Right cardiac atrium (tissue), 5 donors: ENCODE data around the gene FAM216B. TPM values are rescaled to one million over a fixed set of nuclear protein-coding genes. Genes with fewer than 3 reads are reported as not detected.

Experiments
- ATAC-seq, 2 donors: fragments of 200-7000 bp; cut with Tn5 transposase; one replicate each; pipeline versions ENCODE4 v1.8.0 to v1.9.1; 2020; ENCODE audit warnings: moderate library complexity in 2 of 2, mild to moderate bottlenecking in 1 of 2
- DNase-seq, 3 donors: peaks; one replicate each; pipeline ENCODE4 v3.0.0-alpha.2; 2020
- H3K27ac ChIP-seq: one replicate; pipeline ENCODE4 v1.5.1; 2013; ENCODE audit warnings: mild to moderate bottlenecking, low read length, control low read depth, moderate library complexity
- H3K27me3 ChIP-seq: one replicate; pipeline ENCODE4 v1.6.1; 2013; ENCODE audit not compliant: control insufficient read depth, insufficient read depth
- H3K4me1 ChIP-seq: one replicate; pipeline ENCODE4 v1.6.1; 2013; ENCODE audit warnings: low read length; ENCODE audit not compliant: control insufficient read depth, insufficient read depth
- H3K4me3 ChIP-seq: one replicate; pipeline ENCODE4 v1.5.1; 2013; ENCODE audit warnings: low read length, control low read depth
- H3K9me3 ChIP-seq: one replicate; pipeline ENCODE4 v1.6.1; 2013; ENCODE audit warnings: low read length; ENCODE audit not compliant: control insufficient read depth
- WGBS: extraction: QIAGEN DNeasy Blood & Tissue Kit; methylation state at CpG from one replicate; pipeline ENCODE4 v1.1.7; 2013; 5-methylcytosine and 5-hydroxymethylcytosine counted together
- intact Hi-C, 4 donors: fragments of 100-400 bp; cut with DNase I; formaldehyde crosslinking; loops; one replicate each; pipeline versions ENCODE4 v1.11.0 to v1.14.0; 2022 to 2023
- long read RNA-seq, 4 donors: library from polyadenylated mRNA; unstranded; transcript quantifications; one replicate each; pipeline ENCODE4 v2.0.0, GENCODE V29; 2020 to 2021
- polyA plus RNA-seq: library from polyadenylated mRNA; stranded (reverse); fragments of 200-250 nt; gene quantifications from one replicate; pipeline ENCODE4 v1.2.3, GENCODE V29; 2013
- total RNA-seq, 4 donors: library from RNA; stranded (reverse); fragmentation: NEBNext Ultra II Directional; extraction: Animal tissue kit (Norgen Biotek cat#: 25700); gene quantifications; one replicate each; pipeline ENCODE4 v1.2.1, GENCODE V29; 2021
- donor health status: healthy with polysubstance abuse.
- donor health status: DM: no; HTN: yes; CAD: no.
- donor health status: DM: no; HTN: no; CAD: no.
- donor health status: DM: no; HTN: yes; CAD: no; lungs with severe emphysema.
- donor health status: DM: yes; HTN: yes; CAD: no.

FAM216B gene
- total RNA-seq, result 10 to 100 TPM; 16.4 to 91.9 (median 48.9) TPM
- polyA plus RNA-seq, result 10.5 TPM
- long read RNA-seq, donor 1, transcript FAM216B-201 (4 exons, 3,243 nt), result major isoform, 9 of 30 reads
- long read RNA-seq, donor 1, partial matches to known transcripts, result 17 of 30 reads
- long read RNA-seq, donor 1, other reads (novel, unspliced or antisense), result 2 of 30 reads
- long read RNA-seq, donor 2, transcript FAM216B-201 (4 exons, 3,243 nt), result major isoform, 33 of 68 reads
- long read RNA-seq, donor 2, transcript FAM216B-202 (4 exons, 3,300 nt), result minor isoform, 14 of 68 reads
- long read RNA-seq, donor 2, partial matches to known transcripts, result 20 of 68 reads
- long read RNA-seq, donor 2, other reads (novel, unspliced or antisense), result 1 of 68 reads
- long read RNA-seq, donor 3, transcript FAM216B-202 (4 exons, 3,300 nt), result minor isoform, 11 of 78 reads
- long read RNA-seq, donor 3, transcript FAM216B-201 (4 exons, 3,243 nt), result major isoform, 31 of 78 reads
- long read RNA-seq, donor 3, partial matches to known transcripts, result 6 of 78 reads
- long read RNA-seq, donor 3, other reads (novel, unspliced or antisense), result 30 of 78 reads
- long read RNA-seq, donor 4, transcript FAM216B-201 (4 exons, 3,243 nt), result major isoform, 6 of 25 reads
- long read RNA-seq, donor 4, partial matches to known transcripts, result 2 of 25 reads
- long read RNA-seq, donor 4, other reads (novel, unspliced or antisense), result 15 of 25 reads

DNA sequence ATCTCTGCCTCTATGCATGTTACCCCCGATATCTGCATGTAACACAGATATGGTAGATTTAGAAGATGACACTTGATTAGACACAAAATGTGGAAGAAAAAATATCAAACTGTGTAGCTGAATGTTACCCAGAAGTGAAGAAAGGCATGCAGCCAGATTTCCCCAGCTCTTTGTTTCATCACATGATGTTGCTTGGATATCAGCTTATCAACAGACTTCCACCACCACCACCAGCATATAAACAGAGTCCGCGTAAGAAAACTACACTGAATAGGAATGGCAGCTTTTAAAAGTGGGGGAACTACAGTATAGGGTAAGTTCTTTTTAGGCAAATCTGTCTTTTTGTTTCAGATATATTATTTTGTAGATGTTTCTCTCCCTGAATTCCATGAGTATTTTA is at the start of gene FAM216B:
FAM216B (plus strand) TSS at position 233 of the 400 bp plus-strand sequence. CDS start 2,484 bp downstream, outside the sequence.
- Histone ChIP-seq H3K27ac (no peak within 1 kb of the TSS), H3K27me3 (no peaks in the 10 kb centered on the region), H3K9me3 (no peaks in the 10 kb centered on the region), H3K4me1 (no peaks in the 10 kb centered on the region), H3K4me3 (peak within 1 kb of the TSS; percentile 32)
- ATAC-seq (peak in 1 of 2 donors; percentile 47), DNase-seq (no peak)
- WGBS, result 35% methylated on average over 3 of the region's 3 CpGs
- intact Hi-C loops, result no loop called here

GRCh38 chr13:42732073-42732472 is 49.3 kb upstream of the FAM216B start:
- no peak for ATAC-seq
- H3K27ac ChIP-seq, result no peak overlapping the region
- H3K27me3 ChIP-seq, result no peaks in the 10 kb centered on the region
- H3K4me1 ChIP-seq, result no peaks in the 10 kb centered on the region
- H3K9me3 ChIP-seq, result no peaks in the 10 kb centered on the region
- no peak overlapping the region for H3K4me3 ChIP-seq
- no peak for DNase-seq
- intact Hi-C loops, result no loop called here

DNA sequence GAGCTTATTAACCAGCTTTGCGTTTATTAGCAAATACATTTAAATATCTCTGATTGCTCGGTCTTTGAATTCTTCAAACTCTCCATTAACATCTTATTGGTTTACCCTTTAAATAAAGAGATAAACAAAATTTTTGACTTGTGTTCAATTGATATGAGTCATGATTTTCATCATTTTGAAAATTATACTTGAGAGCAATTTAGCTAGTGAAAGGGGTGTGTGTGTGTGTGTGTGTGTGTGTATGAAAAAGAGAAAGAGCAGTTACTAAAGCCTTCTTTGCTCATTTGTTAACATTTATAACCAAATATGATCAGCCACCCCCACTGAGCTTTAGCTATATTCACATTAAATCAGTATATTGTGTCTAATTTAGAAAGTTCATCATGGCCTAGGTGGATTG is 48.3 kb upstream of the FAM216B start:
- 97% methylated on average over 2 of the region's 2 CpGs for WGBS
- ATAC-seq (no peak), DNase-seq (no peak)
- H3K4me3 ChIP-seq, result no peak overlapping the region
- no peaks in the 10 kb centered on the region for H3K27me3 ChIP-seq
- intact Hi-C loops, result no loop called here
- no peaks in the 10 kb centered on the region for H3K4me1 ChIP-seq
- no peaks in the 10 kb centered on the region for H3K9me3 ChIP-seq
- no peak overlapping the region for H3K27ac ChIP-seq

DNA sequence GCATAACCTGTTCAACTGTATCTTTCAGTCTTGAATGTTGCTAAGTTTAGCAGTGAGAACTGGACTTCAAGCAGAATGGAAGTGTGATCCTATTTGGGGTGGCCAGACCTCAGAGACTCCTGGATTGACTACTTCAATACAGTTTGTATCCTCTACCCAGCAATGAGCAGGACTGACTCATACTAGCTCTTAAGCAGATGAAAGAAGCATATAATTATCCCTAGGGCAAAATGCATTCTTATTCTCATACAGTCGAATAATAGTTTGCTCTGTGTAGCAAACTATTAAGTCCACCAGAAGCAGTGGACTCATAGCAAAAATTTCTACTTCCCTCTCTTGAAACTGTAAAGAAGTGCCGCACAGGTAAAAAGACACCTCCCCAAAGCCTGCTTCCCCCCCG is 46.4 kb upstream of the FAM216B start:
- H3K27me3 ChIP-seq, result no peaks in the 10 kb centered on the region
- DNase-seq, result no peak
- no peaks in the 10 kb centered on the region for H3K9me3 ChIP-seq
- intact Hi-C loops, result no loop called here
- H3K4me3 ChIP-seq, result no peak overlapping the region
- ATAC-seq, result no peak
- H3K27ac ChIP-seq, result no peak overlapping the region
- 89% methylated on average over 3 of the region's 3 CpGs for WGBS
- H3K4me1 ChIP-seq, result no peaks in the 10 kb centered on the region

GRCh38 chr13:42740753-42741152 is 40.6 kb upstream of the FAM216B start:
- no peaks in the 10 kb centered on the region for H3K4me1 ChIP-seq
- no peaks in the 10 kb centered on the region for H3K27me3 ChIP-seq
- intact Hi-C loops, result no loop called here
- ATAC-seq, result no peak
- H3K27ac ChIP-seq, result no peak overlapping the region
- H3K4me3 ChIP-seq, result no peak overlapping the region
- WGBS, result 25% methylated on average over 1 of the region's 1 CpG
- peak; percentile 63 to 85 (median 79) for DNase-seq
- H3K9me3 ChIP-seq, result no peaks in the 10 kb centered on the region

DNA sequence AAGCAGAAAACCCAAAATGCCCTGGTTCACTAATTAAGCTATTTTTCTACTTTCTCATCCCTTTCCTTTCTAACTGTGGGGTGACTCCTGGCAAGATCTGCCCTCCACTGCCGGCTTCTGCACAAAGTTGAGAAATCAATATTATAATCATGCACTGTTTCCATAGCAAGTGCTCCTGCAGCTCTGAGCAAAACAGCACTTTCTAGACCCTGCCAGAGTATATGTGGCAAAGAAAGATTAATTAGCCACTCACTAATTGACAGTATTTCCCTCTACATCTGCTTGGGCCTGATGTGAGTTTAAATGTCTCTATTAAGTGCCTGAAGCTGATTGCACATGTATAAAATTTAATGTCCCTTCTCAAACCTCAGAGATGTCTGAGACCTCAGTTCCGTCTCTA is 39.5 kb upstream of the FAM216B start:
- 86% methylated on average over 2 of the region's 2 CpGs for WGBS
- H3K9me3 ChIP-seq, result no peaks in the 10 kb centered on the region

DNA sequence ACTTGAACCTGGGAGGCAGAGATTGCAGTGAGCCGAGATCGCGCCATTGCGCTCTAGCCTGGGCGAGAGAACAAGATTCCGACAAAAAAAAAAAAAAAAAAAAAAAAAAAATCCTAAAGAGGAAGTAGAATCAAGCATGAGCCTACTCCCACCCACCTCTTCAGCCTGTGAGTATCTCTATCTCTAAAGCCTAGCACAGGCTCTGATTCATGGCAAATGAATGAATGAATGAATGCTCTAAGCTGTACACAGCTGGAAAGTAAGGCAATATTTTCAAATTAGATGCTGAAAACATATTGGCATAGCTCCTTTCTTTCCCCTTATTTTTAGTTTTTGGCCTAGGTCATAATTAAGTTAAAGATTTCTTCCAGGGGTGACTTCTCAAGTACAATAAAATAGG is 35.7 kb upstream of the FAM216B start:
- WGBS, result 65% methylated on average over 6 of the region's 6 CpGs
- peak in 1 of 2 donors; percentile 35 for ATAC-seq
- Histone ChIP-seq H3K9me3 (no peaks in the 10 kb centered on the region), H3K27ac (no peak overlapping the region), H3K27me3 (no peaks in the 10 kb centered on the region), H3K4me3 (no peak overlapping the region), H3K4me1 (no peaks in the 10 kb centered on the region)
- intact Hi-C loops, result no loop called here
- no peak for DNase-seq

More for the DNA sequence above, 39.5 kb upstream of the FAM216B start:
- Histone ChIP-seq H3K4me1 (no peaks in the 10 kb centered on the region), H3K27ac (no peak overlapping the region), H3K4me3 (no peak overlapping the region), H3K27me3 (no peaks in the 10 kb centered on the region)
- DNase-seq (no peak), ATAC-seq (no peak)
- intact Hi-C loops, result no loop called here

- ATAC-seq, result peak in 1 of 2 donors; percentile 45
- 62% methylated on average over 2 of the region's 2 CpGs for WGBS
- Histone ChIP-seq H3K9me3 (no peaks in the 10 kb centered on the region), H3K27me3 (no peaks in the 10 kb centered on the region), H3K27ac (no peak overlapping the region), H3K4me1 (peaks cover 3% of the 10 kb centered on the region), H3K4me3 (no peak overlapping the region)
- intact Hi-C loops, result no loop called here
- no peak for DNase-seq
These were observed 34.5 kb upstream of the FAM216B start for GRCh38 chr13:42746866-42747265.

- H3K27ac ChIP-seq, result peak overlapping the region; percentile 90
- H3K9me3 ChIP-seq, result no peaks in the 10 kb centered on the region
- DNase-seq (peak in 1 of 3 donors; percentile 42), ATAC-seq (peak; percentile 67 to 73)
- peaks cover 3% of the 10 kb centered on the region for H3K4me1 ChIP-seq
- WGBS, result 41% methylated on average over 4 of the region's 4 CpGs
- no peak overlapping the region for H3K4me3 ChIP-seq
- intact Hi-C loops, result no loop called here
- H3K27me3 ChIP-seq, result no peaks in the 10 kb centered on the region
These were observed 33.9 kb upstream of the FAM216B start for GRCh38 chr13:42747399-42747873.

DNA sequence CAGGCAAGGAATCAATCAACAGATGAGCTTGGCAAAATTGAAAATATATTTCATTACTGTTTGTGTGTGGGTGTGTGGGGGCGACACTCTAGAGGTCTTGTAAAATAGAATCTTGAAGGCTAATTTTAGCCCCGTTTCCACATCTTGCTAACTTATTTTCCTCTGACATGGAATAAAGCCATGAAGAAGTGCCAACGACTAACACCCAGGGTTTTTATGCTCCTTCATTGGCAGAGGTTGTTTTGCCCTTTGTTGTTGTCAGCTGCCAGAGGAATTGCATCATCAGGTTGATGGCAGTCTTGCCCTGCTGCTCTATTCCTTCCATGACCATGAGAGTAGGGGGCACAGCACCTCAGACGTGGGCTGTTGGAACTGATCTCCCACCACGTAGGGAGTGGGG is 30.6 kb upstream of the FAM216B start:
- Histone ChIP-seq H3K4me3 (no peak overlapping the region), H3K27me3 (no peaks in the 10 kb centered on the region), H3K9me3 (no peaks in the 10 kb centered on the region), H3K4me1 (peaks cover 3% of the 10 kb centered on the region), H3K27ac (no peak overlapping the region)
- DNase-seq (no peak), ATAC-seq (no peak)
- intact Hi-C loops, result no loop called here
- 27% methylated on average over 5 of the region's 5 CpGs for WGBS

DNA sequence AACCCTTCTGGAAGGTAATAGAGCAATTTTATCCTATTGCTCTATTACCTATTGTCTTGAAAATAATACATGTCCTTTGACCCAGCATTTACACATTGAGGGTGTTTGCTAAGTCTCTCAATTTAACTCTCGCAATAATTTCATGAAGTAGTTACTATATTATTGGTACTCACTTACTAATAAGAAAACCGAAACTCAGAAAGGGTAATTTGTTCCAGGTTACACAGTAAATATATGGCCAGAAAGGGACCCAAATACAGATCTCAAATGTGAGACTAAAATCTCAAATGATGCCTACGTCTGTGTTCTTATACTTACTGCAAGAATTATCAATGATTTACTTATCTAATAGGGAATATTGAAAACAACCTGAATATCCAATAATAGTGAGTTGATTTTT is 29.7 kb upstream of the FAM216B start:
- intact Hi-C loops, result no loop called here
- Histone ChIP-seq H3K4me3 (no peak overlapping the region), H3K27ac (no peak overlapping the region), H3K27me3 (no peaks in the 10 kb centered on the region), H3K4me1 (peaks cover 3% of the 10 kb centered on the region), H3K9me3 (no peaks in the 10 kb centered on the region)
- 92% methylated on average over 3 of the region's 3 CpGs for WGBS
- DNase-seq, result no peak
- no peak for ATAC-seq
